Left renal cortex interstitium (tissue), 4 donors: Measurements from ENCODE around the gene AFG3L2. TPM values are rescaled to one million over a fixed set of nuclear protein-coding genes. Genes with fewer than 3 reads are reported as not detected.
A peak's percentile ranks its signal among the peaks of the same experiment; 100 is the strongest.
"Not testable (repeated sequence)": the region's sequence is repeated elsewhere in the genome, so short reads cannot be mapped to it uniquely, and the experiment has no call there.

Experiments
- DNase-seq, 4 donors: peaks; one replicate each; pipeline ENCODE4 v3.0.0-alpha.2; 2013; ENCODE audit warnings: low read depth in 4 of 4, low spot score in 2 of 4, missing footprints in 1 of 4
- polyA plus RNA-seq, 4 donors: library from polyadenylated mRNA; unstranded; fragments of 120-200 nt; gene quantifications; one replicate each; pipeline ENCODE4 v1.2.1, GENCODE V29; 2013; ENCODE audit not compliant: insufficient read length in 4 of 4

AFG3L2 gene
- polyA plus RNA-seq, 4 donors = 66.5 to 78.1 (median 70.7) TPM

GRCh38 chr18:12397793-12398192 is 20.8 kb upstream of the AFG3L2 start:
- DNase-seq = no peak

DNA sequence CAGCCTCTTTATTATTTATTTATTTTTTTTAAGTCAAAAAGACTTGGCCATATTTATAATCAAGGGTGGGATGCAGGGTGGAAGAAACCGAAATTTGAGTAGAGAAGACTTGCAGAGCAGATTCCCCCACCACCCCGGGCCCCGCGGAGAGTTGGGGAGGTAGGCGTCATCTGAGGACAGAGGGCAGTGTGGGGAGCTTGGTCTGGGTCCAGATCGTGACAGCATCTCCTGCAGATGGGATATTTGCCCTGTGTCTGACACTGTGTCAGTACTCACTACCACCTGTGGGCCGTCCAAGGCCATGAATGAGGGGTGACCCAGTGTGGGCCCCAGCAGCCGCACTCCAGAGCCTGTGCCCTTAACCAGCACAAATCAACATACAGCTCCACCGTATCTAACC is 20.2 kb upstream of the AFG3L2 start:
- no peak for DNase-seq

GRCh38 chr18:12394428-12394827 is 17.4 kb upstream of the AFG3L2 start:
- DNase-seq = no peak

- DNase-seq = no peak
Observed at GRCh38 chr18:12393998-12394397, 17.0 kb upstream of the AFG3L2 start.

DNA sequence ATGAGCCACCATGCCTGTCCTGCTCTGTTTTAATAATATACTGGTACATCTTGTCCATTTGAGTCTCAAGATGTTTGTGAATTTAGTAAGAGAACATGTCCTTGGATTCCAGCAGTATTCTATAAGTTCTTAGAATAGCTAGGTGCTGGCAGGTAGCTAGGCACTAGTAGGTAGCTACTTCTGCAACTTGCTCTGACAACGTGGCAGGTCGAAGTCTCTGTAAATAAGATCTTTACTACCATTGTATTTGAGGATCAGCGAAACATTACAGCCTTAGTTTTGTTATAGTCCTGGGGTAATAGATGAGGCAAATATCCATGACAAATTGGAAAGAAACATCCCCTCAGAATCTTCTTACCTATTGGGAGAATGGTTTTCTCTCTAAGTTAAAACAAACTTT is 16.5 kb upstream of the AFG3L2 start:
- DNase-seq = no peak

- peak in 1 of 4 donors; percentile 49 for DNase-seq
Observed at GRCh38 chr18:12391487-12392165, 14.6 kb upstream of the AFG3L2 start.

DNA sequence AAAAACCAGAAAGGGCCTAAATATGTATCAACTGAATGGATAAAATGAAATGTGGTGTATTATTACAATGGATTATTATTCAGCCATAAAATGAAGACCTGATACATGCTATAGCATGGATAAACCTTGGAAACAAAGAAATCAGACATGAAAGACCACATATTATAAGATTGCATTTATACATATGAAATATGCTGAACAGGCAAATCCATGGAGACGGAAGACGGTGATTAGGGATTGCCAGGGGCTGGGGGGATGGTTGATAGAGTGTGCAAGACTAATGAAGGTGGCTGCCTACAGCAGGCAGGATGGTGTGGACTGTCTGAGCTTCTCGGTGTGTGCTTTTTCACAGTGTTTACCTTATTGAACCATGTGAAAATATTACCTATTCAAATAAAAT is 11.4 kb upstream of the AFG3L2 start:
- no peak for DNase-seq

GRCh38 chr18:12384261-12384660 is 7.2 kb upstream of the AFG3L2 start:
- no peak for DNase-seq

DNA sequence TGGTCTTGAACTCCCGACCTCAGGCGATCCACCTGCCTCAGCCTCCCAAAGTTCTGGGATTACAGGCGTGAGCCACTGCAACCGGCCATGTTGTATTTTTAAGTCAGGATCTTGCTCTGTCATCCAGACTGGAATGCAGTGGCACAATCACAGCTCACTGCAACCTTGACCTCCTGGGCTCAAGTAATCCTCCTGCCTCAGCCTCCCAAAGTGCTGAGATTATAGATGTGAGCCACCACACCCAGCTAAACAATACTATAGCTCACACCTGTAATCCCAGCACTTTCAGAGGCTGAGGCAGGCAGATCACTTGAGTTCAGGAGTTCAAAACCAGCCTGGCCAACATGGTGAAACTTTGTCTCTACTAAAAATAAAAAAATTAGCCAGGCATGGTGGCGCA is 6.7 kb upstream of the AFG3L2 start:
- not testable (repeated sequence) for DNase-seq

- DNase-seq = not testable (repeated sequence)
Observed at GRCh38 chr18:12382221-12382814, 5.3 kb upstream of the AFG3L2 start.

DNA sequence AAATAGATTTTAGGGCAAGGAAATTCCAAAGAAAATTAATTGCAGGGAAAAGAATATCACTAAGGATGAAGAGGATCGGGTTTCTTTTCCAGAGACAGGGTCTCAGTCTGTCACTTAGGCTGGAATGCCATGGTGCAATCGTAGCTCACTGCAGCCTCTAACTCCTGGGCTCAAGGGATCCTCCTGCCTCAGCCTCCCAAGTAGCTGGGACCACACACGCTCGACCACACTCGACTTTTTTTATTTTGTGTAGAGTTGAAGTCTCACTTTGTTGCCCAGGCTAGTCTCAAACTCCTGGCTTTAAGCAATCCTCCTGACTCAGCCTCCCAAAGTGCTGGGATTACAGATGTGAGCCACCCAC is 1.2 kb upstream of the AFG3L2 start:
- DNase-seq = peak in 2 of 4 donors; percentile 9 to 15

DNA sequence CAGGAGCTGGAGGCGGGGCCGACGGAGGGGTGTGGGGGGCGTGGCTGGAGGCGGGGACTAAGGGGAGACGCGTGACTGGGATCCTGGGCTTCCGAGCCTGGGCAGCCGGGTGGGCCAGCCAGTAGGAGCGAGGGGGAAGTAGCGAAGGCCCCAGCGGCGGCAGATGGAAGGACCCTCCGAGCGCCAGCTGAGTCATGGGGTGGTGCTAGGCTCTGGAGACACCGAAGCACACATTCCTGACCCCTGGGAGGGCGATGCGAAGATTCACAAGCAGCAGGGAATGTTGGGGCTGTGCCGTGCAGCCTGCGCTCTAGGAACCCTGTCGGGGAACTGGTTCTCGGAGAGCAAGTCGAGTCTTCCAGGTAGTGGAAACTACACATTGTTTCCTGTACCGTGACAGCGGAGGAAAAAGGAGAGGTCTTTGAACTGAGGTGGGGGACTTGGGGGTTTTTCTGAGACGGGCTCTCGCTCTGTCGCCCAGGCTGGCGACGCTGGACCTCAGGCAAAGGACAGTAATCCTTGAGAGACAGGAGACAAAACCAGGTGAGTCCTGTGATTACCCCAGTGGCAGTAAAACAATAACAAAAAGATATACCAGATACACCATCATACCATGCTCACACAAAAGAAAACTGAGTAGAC is 650 bp upstream of the AFG3L2 start:
- peak in 1 of 4 donors; percentile 91 for DNase-seq

GRCh38 chr18:12376034-12376753 is 833 bp downstream of the AFG3L2 start:
- peak in 2 of 4 donors; percentile 10 to 39 for DNase-seq

GRCh38 chr18:12374401-12374800 is 2.6 kb downstream of the AFG3L2 start:
- DNase-seq = no peak

DNA sequence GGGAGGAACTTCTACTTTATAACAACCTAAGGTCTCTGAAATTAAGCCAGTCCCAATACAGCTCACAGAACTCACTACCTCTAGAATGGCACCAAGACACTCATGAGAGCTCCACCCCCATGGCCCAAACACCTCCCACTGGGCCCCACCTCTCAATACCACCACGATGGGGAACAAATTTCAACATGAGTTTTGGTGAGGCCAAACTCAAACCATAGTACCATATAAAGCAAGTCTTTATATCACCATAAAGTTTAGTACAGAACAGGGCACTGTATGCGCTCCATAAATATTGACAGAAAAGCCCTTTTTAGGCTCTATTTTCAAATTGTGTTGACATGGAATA is 3.3 kb downstream of the AFG3L2 start:
- no peak for DNase-seq

DNA sequence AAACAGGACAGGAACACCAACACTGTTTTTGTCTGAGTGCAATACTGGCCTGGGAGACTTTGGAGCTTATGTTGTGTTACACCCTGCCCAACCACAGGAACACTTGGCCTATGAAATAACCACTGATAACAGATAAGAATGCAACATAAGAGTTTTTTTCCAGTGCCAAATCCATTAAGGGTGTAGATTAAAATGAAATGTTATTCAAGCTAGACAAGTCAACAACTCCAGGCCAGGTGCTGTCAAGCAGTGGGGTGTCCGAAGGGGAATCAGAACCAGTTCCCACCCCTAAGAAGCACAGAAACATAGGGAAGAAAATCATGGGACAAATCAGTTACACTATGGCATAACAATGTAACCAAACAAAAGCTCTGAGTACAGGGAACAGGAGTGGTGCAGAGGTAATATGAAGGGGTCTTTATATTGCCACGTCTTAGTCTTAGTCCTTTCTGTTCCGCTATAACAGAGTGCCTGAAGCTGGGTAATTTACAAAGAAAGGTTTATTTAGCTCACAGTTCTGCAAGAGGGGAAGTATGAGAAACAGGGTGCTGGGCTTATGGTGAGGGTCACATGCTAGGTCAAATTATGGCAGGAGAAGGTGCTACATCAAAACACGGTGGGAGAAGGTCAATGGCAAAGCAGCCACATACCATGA is 3.8 kb downstream of the AFG3L2 start:
- no peak for DNase-seq

DNA sequence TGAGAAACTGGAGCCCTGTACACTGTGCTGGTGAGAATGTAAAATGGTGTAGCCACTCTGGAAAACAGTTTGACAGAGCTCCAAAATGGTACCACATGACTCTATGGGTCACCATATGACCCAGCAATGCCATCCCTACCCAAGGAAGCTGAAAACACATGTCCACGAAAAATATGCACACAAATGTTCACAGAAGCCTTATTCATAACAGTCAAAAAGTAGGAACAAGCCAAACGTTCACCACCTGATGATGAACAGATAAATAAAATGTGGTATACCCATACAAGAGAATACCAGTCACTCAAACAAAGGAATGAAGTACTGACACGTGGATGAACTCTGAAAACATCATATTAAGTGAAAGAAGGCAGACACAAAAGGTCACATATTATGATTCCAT is 4.6 kb downstream of the AFG3L2 start:
- DNase-seq = no peak

DNA sequence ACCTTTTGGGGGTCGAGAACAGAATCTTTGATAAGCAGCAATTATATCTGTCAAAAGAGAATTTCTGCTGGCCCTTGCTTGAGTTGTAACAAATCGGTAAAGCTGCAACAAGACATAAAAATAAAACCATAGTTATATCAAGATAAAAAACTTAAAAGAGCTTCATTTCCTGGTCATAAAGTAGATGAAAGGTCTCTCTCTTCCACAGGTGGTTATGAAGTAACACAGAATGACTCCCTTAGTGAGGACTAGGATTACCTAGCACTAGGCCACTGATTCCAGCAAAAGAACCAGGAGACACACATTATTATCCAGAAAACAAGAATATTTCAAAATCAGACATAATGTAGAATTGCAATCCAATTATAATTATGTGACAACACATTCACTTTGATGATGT is 5.4 kb downstream of the AFG3L2 start:
- no peak for DNase-seq

DNA sequence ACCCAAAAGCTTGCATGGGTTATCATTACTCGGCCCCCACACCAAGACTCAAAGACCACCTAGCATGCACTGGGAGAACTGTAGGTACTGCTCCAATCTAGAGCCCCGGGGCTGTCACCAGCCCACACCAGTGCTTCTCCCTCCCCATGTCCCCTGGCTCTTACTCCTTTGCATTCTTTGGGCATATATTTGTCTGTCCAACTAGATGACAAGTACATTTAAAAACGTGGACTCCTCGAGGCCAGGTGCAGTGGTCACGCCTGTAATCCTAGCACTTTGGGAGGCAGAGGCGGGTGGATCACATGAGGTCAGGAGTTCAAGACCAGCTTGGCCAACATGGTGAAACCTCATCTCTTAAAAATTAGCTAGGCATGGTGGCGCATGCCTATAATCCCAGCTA is 7.8 kb downstream of the AFG3L2 start:
- DNase-seq = no peak

DNA sequence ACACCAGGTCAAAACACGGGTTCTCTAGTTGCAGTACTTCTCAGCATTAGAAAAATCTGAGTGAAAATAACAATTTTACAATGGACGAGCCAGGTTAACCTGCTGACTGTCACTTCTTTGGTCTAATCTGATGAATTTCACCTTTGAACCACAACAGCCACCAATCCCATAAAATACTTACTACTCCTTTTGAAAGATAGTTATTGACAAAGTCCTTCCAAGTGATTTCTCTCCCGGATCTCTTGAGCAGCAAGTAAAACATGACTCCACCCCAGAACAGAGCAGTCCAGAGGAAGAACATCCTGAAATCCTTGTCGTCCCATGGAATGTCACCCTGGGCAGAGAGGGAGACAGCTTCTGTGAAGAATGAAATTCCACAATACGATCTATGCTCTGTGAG is 10.2 kb downstream of the AFG3L2 start:
- DNase-seq = no peak

- DNase-seq = no peak
Observed at GRCh38 chr18:12366379-12366778, 10.6 kb downstream of the AFG3L2 start.
